Measurements from ENCODE around the gene COPZ2.

GRCh38 chr17:48002916-48003416 lies 34.6 kb downstream of the COPZ2 start:
- TF ChIP-seq, protein P1, sequence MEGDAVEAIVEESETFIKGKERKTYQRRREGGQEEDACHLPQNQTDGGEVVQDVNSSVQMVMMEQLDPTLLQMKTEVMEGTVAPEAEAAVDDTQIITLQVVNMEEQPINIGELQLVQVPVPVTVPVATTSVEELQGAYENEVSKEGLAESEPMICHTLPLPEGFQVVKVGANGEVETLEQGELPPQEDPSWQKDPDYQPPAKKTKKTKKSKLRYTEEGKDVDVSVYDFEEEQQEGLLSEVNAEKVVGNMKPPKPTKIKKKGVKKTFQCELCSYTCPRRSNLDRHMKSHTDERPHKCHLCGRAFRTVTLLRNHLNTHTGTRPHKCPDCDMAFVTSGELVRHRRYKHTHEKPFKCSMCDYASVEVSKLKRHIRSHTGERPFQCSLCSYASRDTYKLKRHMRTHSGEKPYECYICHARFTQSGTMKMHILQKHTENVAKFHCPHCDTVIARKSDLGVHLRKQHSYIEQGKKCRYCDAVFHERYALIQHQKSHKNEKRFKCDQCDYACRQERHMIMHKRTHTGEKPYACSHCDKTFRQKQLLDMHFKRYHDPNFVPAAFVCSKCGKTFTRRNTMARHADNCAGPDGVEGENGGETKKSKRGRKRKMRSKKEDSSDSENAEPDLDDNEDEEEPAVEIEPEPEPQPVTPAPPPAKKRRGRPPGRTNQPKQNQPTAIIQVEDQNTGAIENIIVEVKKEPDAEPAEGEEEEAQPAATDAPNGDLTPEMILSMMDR (IDR thresholded peaks at IDR 0.05) = no peak
- no peak for TF ChIP-seq POLR2A (IDR thresholded peaks at IDR 0.05; ENCODE audit: low read depth)
